Upper lobe of right lung (tissue), 1 donor: ENCODE results near the gene ZBTB49. TPM values are rescaled to one million over a fixed set of nuclear protein-coding genes. Genes with fewer than 3 reads are reported as not detected.

Experiments
- ATAC-seq: fragments of 200-7000 bp; cut with Tn5 transposase; one replicate; pipeline ENCODE4 v1.9.1; 2020; ENCODE audit warnings: mild to moderate bottlenecking, moderate library complexity
- DNase-seq: peaks from one replicate; pipeline ENCODE4 v3.0.0-alpha.2; 2020
- H3K27ac ChIP-seq: fragments of 200-600 bp; one replicate; pipeline ENCODE4 v1.8.0; 2022
- H3K27me3 ChIP-seq: fragments of 200-600 bp; one replicate; pipeline ENCODE4 v1.8.0; 2022; ENCODE audit warnings: mild to moderate bottlenecking
- H3K36me3 ChIP-seq: fragments of 200-600 bp; one replicate; pipeline ENCODE4 v1.8.0; 2022
- H3K4me1 ChIP-seq: fragments of 200-600 bp; one replicate; pipeline ENCODE4 v1.8.0; 2022
- H3K4me3 ChIP-seq: fragments of 200-600 bp; one replicate; pipeline ENCODE4 v1.8.0; 2022; ENCODE audit warnings: mild to moderate bottlenecking
- H3K9me3 ChIP-seq: fragments of 200-600 bp; one replicate; pipeline ENCODE4 v1.8.0; 2022
- intact Hi-C: fragments of 100-400 bp; cut with DNase I; formaldehyde crosslinking; loops from one replicate; pipeline ENCODE4 v1.11.0; 2022
- total RNA-seq: library from RNA; stranded (reverse); fragmentation: NEBNext Ultra II Directional; extraction: Animal tissue kit (Norgen Biotek cat#: 25700); gene quantifications from one replicate; pipeline ENCODE4 v1.2.1, GENCODE V29; 2021
- TF ChIP-seq, protein P1 (sequence below): fragments of 200-600 bp; IDR thresholded peaks from one replicate; pipeline ENCODE4 v1.8.0; 2022; ENCODE audit warnings: antibody characterized with exemption
- donor health status: DM: no; HTN: yes; CAD: no; lungs with severe emphysema.

Gene ZBTB49
- total RNA-seq, 1 donor from 2014 or later: 5.6 TPM

- H3K36me3 ChIP-seq: no peaks in the 10 kb centered on the region
These were observed 44.9 kb downstream of the ZBTB49 start for GRCh38 chr4:4334798-4335520.

DNA sequence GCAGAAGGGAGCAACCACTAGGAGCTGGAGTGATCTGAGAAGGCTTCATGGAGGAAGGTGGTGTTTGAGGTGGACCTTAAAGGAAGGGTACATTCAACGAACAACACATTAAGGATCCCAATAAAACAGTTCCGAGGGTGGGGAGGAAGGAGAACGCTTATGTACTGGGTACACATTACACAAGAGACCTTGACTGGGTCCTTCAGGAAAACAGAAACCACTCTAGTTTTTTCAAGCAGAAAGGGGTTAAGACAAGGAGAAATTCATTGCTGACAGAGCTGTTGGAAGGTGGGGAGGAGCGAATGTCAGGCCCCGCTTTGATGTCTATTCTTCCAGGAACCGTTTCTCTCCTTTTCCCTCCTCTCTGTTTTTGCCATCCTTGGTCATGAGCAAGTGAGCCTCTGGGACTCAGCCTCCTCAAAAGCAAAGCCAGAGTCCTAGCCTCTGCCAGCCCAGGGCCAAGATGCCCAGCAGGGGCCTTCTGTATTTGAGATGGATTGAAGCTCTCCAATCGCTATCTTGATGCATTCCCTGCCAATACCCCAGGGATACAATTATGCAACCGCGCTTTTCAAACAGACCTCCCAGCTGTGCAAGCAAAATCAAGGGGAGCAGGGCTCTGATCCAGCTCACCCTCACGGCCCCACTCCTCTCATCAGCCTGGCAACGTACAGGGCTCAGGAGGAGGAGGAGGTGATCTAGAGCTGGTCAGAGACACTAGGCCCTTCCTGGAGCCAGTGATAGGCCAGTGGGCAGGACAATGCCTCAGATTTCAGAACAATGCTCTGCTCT lies 48.4 kb downstream of the ZBTB49 start:
- TF ChIP-seq, protein P1, sequence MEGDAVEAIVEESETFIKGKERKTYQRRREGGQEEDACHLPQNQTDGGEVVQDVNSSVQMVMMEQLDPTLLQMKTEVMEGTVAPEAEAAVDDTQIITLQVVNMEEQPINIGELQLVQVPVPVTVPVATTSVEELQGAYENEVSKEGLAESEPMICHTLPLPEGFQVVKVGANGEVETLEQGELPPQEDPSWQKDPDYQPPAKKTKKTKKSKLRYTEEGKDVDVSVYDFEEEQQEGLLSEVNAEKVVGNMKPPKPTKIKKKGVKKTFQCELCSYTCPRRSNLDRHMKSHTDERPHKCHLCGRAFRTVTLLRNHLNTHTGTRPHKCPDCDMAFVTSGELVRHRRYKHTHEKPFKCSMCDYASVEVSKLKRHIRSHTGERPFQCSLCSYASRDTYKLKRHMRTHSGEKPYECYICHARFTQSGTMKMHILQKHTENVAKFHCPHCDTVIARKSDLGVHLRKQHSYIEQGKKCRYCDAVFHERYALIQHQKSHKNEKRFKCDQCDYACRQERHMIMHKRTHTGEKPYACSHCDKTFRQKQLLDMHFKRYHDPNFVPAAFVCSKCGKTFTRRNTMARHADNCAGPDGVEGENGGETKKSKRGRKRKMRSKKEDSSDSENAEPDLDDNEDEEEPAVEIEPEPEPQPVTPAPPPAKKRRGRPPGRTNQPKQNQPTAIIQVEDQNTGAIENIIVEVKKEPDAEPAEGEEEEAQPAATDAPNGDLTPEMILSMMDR: no peak
- Histone ChIP-seq H3K4me3 (no peak overlapping the region), H3K4me1 (no peaks in the 10 kb centered on the region), H3K27ac (no peak overlapping the region), H3K27me3 (no peaks in the 10 kb centered on the region), H3K36me3 (no peaks in the 10 kb centered on the region), H3K9me3 (no peaks in the 10 kb centered on the region)
- peak; percentile 42 for ATAC-seq
- no peak for DNase-seq
- intact Hi-C loops: loop anchor here (10.0 kb wide), 1 partner anchor 84 kb away; no protein-coding TSS in a partner anchor

More at GRCh38 chr4:4334798-4335520, 44.9 kb downstream of the ZBTB49 start:
- Histone ChIP-seq H3K4me3 (no peak overlapping the region), H3K9me3 (no peaks in the 10 kb centered on the region), H3K27ac (no peak overlapping the region), H3K4me1 (no peaks in the 10 kb centered on the region), H3K27me3 (no peaks in the 10 kb centered on the region)
- peak; percentile 80 for DNase-seq
- TF ChIP-seq, protein P1: peak; percentile 77
- intact Hi-C loops: loop anchor here (10.0 kb wide), 1 partner anchor 80 kb away; no protein-coding TSS in a partner anchor
- ATAC-seq: peak; percentile 73

GRCh38 chr4:4339504-4340085 lies 49.5 kb downstream of the ZBTB49 start:
- TF ChIP-seq, protein P1: no peak
- Histone ChIP-seq H3K27ac (no peak overlapping the region), H3K9me3 (no peaks in the 10 kb centered on the region), H3K36me3 (no peaks in the 10 kb centered on the region), H3K4me3 (no peak overlapping the region), H3K4me1 (no peaks in the 10 kb centered on the region), H3K27me3 (no peaks in the 10 kb centered on the region)
- DNase-seq: no peak
- intact Hi-C loops: loop anchor here (10.0 kb wide), 1 partner anchor 85 kb away; no protein-coding TSS in a partner anchor
- peak; percentile 81 for ATAC-seq

- no peak for DNase-seq
- Histone ChIP-seq H3K36me3 (no peaks in the 10 kb centered on the region), H3K4me3 (no peak overlapping the region), H3K27me3 (no peaks in the 10 kb centered on the region), H3K4me1 (no peaks in the 10 kb centered on the region), H3K9me3 (no peaks in the 10 kb centered on the region), H3K27ac (no peak overlapping the region)
- ATAC-seq: no peak
- intact Hi-C loops: no loop called here
- TF ChIP-seq, protein P1: no peak
These were observed 52.0 kb downstream of the ZBTB49 start for GRCh38 chr4:4341861-4342650.

GRCh38 chr4:4343038-4343437 lies 53.0 kb downstream of the ZBTB49 start:
- no peaks in the 10 kb centered on the region for H3K4me1 ChIP-seq
- no peak overlapping the region for H3K27ac ChIP-seq
- ATAC-seq: no peak
- H3K27me3 ChIP-seq: no peaks in the 10 kb centered on the region
- TF ChIP-seq, protein P1: no peak
- no peaks in the 10 kb centered on the region for H3K36me3 ChIP-seq
- intact Hi-C loops: no loop called here
- no peak for DNase-seq
- no peak overlapping the region for H3K4me3 ChIP-seq
- no peaks in the 10 kb centered on the region for H3K9me3 ChIP-seq
